ENCODE data around the gene POM121L2. TPM values are rescaled to one million over a fixed set of nuclear protein-coding genes. Genes with fewer than 3 reads are reported as not detected.

POM121L2 gene
- polyA plus RNA-seq, 1 donor from 2014 or later = not detected

DNA sequence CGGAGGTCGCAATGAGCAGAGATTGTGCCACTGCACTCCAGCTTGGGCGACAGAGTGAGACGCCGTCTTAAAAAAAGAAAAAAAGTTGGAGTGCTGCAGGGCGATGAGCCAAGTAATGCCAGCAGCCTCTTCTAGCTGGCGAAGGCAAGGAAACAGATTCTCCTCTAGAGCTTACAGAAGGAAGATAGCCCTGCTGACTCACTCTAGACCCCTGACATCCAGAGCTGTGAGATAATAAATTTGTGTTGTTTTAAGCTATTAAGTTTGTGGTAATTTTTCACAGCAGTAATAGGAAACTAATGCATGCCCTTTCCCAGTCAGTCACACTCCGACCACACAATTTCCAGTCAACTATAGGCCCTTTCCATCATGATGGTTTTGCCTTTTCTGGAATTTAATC lies 48.2 kb downstream of the POM121L2 start:
- no peak overlapping the region for H3K4me2 ChIP-seq (ENCODE audit: low read length)
- TF ChIP-seq EZH2 (IDR thresholded peaks at IDR 0.05; ENCODE audit: borderline replicate concordance, insufficient read depth, low read length, poor library complexity, severe bottlenecking) (no peak), TAF1 (IDR thresholded peaks at IDR 0.05; ENCODE audit: low read depth) (no peak), POLR2AphosphoS5 (IDR thresholded peaks at IDR 0.05) (no peak)
- no peaks in the 10 kb centered on the region for H3K36me3 ChIP-seq (ENCODE audit: insufficient read depth, low read length)
- H4K20me1 ChIP-seq (ENCODE audit: insufficient read depth) = no peaks in the 10 kb centered on the region
- H3K79me2 ChIP-seq (replicated peaks; ENCODE audit: insufficient read depth, low read length) = no peaks in the 10 kb centered on the region
- peaks cover 3% of the 10 kb centered on the region for H3K9me3 ChIP-seq (ENCODE audit: low read length)
- H3K9ac ChIP-seq (ENCODE audit: low read length) = no peak overlapping the region
- no peaks in the 10 kb centered on the region for H3F3A ChIP-seq (ENCODE audit: insufficient read depth, low read length, poor library complexity, severe bottlenecking)
- H3K9me2 ChIP-seq (ENCODE audit: insufficient read depth, low read length) = no peaks in the 10 kb centered on the region
- no peak overlapping the region for H3K27ac ChIP-seq (ENCODE audit: low read length)
- H2AFZ ChIP-seq (ENCODE audit: low read depth, low read length) = no peak overlapping the region
- peaks cover 44% of the 10 kb centered on the region for H3K27me3 ChIP-seq (ENCODE audit: insufficient read depth, low read depth, low read length)
- H3K4me3 ChIP-seq (ENCODE audit: low read length) = no peak overlapping the region

- no peak overlapping the region for H3K4me3 ChIP-seq (ENCODE audit: low read length)
- H3K4me2 ChIP-seq (ENCODE audit: low read length) = no peak overlapping the region
- H3K9ac ChIP-seq (ENCODE audit: low read length) = no peak overlapping the region
- peaks cover 39% of the 10 kb centered on the region for H3K27me3 ChIP-seq (ENCODE audit: insufficient read depth, low read depth, low read length)
- TF ChIP-seq POLR2AphosphoS5 (IDR thresholded peaks at IDR 0.05) (no peak), SMC3 (conservative IDR thresholded peaks at IDR 0.05; ENCODE audit: poor library complexity) (no peak), RAD21 (conservative IDR thresholded peaks at IDR 0.05) (no peak), CTCF (IDR thresholded peaks at IDR 0.05; ENCODE audit: poor library complexity, severe bottlenecking) (no peak), TAF1 (IDR thresholded peaks at IDR 0.05; ENCODE audit: low read depth) (no peak), EP300 (conservative IDR thresholded peaks at IDR 0.05; ENCODE audit: poor library complexity, severe bottlenecking) (no peak), MXI1 (conservative IDR thresholded peaks at IDR 0.05; ENCODE audit: poor library complexity, severe bottlenecking) (no peak), EZH2 (IDR thresholded peaks at IDR 0.05; ENCODE audit: borderline replicate concordance, insufficient read depth, low read length, poor library complexity, severe bottlenecking) (no peak)
- TF ChIP-seq, protein P1, sequence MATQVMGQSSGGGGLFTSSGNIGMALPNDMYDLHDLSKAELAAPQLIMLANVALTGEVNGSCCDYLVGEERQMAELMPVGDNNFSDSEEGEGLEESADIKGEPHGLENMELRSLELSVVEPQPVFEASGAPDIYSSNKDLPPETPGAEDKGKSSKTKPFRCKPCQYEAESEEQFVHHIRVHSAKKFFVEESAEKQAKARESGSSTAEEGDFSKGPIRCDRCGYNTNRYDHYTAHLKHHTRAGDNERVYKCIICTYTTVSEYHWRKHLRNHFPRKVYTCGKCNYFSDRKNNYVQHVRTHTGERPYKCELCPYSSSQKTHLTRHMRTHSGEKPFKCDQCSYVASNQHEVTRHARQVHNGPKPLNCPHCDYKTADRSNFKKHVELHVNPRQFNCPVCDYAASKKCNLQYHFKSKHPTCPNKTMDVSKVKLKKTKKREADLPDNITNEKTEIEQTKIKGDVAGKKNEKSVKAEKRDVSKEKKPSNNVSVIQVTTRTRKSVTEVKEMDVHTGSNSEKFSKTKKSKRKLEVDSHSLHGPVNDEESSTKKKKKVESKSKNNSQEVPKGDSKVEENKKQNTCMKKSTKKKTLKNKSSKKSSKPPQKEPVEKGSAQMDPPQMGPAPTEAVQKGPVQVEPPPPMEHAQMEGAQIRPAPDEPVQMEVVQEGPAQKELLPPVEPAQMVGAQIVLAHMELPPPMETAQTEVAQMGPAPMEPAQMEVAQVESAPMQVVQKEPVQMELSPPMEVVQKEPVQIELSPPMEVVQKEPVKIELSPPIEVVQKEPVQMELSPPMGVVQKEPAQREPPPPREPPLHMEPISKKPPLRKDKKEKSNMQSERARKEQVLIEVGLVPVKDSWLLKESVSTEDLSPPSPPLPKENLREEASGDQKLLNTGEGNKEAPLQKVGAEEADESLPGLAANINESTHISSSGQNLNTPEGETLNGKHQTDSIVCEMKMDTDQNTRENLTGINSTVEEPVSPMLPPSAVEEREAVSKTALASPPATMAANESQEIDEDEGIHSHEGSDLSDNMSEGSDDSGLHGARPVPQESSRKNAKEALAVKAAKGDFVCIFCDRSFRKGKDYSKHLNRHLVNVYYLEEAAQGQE (IDR thresholded peaks at IDR 0.05; ENCODE audit: borderline replicate concordance) = no peak
- no peaks in the 10 kb centered on the region for H4K20me1 ChIP-seq (ENCODE audit: insufficient read depth)
- H3K9me2 ChIP-seq (ENCODE audit: insufficient read depth, low read length) = no peaks in the 10 kb centered on the region
- H3F3A ChIP-seq (ENCODE audit: insufficient read depth, low read length, poor library complexity, severe bottlenecking) = no peaks in the 10 kb centered on the region
- H2AFZ ChIP-seq (ENCODE audit: low read depth, low read length) = no peak overlapping the region
- H3K36me3 ChIP-seq (ENCODE audit: insufficient read depth, low read length) = no peaks in the 10 kb centered on the region
- no peaks in the 10 kb centered on the region for H3K79me2 ChIP-seq (replicated peaks; ENCODE audit: insufficient read depth, low read length)
- no peak overlapping the region for H3K27ac ChIP-seq (ENCODE audit: low read length)
- peaks cover 3% of the 10 kb centered on the region for H3K9me3 ChIP-seq (ENCODE audit: low read length)
Observed at GRCh38 chr6:27260836-27261375, 51.2 kb downstream of the POM121L2 start.

Measured in neural cell (in vitro differentiated cells).